ENCODE results near the gene TGDS.
"Not testable (repeated sequence)": the region's sequence is repeated elsewhere in the genome, so short reads cannot be mapped to it uniquely, and the experiment has no call there.

Gene TGDS

DNA sequence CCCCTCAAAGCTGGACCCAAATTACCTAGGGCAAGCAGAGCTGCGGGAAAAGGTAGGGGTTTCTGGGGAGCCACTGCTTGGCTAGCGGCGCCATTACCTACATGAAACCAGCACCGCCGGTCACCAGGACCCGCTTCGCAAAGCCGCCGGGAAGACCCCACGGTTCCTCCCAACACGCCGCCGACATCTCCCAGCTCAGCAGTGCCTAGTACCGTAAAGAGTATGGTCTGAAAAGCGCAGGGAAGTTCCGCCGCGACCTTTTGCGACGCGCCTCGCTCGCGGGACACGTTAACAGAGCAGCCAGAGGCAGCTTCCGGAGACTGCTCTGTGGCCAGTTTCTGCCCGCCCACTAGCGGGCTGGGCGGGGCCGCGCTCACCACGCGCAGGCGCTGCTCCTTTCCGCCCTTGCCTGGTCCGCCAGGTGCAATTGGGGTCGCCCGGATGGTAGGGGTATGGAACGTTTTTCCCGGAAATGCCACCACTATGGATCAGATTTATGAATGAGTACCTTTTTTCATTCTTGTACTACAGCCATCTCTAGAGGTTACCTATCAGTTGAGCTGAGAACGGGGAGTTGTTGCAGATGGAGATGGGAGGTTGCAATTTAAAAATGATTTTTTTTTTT is at the start of gene TGDS:
Gene TGDS, minus strand, starts transcription at position 203 of the 625 bp plus-strand sequence. Its CDS starts 16 bp downstream, at position 187.
- peak; percentile 95 for DNase-seq
- in situ Hi-C loops (cut with MboI; ENCODE audit: low pct_unique_long_range_greater_than_20kb, low sequenced_read_pairs): no loop called here

GRCh38 chr13:94641409-94641941 is 45.5 kb upstream of the TGDS start:
- in situ Hi-C loops (cut with MboI; ENCODE audit: low pct_unique_long_range_greater_than_20kb, low sequenced_read_pairs): no loop called here
- no peak for DNase-seq

- in situ Hi-C loops (cut with MboI; ENCODE audit: low pct_unique_long_range_greater_than_20kb, low sequenced_read_pairs): no loop called here
- no peak for DNase-seq
Observed at GRCh38 chr13:94640721-94641120, 44.8 kb upstream of the TGDS start.

DNA sequence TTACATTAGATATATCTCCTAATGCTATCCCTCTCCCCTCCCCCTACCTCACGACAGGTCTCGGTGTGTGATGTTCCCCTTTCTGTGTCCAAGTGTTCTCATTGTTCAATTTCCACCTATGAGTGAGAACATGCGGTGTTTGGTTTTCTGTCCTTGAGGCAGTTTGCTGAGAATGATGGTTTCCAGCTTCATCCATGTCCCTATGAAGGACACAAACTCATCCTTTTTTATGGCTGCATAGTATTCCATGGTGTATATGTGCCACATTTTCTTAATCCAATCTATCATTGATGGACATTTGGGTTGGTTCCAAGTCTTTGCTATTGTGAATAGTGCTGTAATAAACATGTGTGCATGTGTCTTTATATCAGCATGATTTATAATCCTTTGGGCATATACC is 41.7 kb upstream of the TGDS start:
- in situ Hi-C loops (cut with MboI; ENCODE audit: low pct_unique_long_range_greater_than_20kb, low sequenced_read_pairs): not testable (repeated sequence)

DNA sequence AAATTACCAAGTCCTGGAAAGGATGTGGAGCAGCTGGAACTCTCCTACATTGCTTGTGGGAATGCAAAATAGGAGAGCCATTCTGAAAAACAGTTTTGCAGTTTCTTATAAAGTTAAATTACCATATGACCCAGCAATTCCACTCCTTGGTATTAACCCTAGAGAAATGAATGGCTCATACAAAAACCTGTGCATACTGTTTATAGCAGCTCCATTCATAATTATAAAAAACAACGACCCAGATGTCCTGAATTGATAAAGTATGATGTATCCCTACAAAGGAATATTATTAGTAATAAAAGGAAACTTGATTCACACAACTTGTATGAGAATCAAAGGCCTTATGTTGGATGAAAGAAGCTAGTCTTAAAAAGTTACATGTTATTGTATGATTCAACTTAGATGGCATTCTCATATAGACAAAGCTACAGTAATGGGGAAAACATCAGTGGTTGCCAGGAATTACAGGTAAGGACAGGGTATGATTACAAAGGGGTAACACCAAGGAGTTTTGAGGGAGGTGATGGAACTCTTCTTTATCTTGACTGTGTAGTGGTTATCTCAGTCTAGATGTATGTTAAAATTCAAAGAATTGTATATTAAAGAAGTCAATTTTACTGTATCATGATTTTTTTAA is 41.1 kb upstream of the TGDS start:
- in situ Hi-C loops (cut with MboI; ENCODE audit: low pct_unique_long_range_greater_than_20kb, low sequenced_read_pairs): no loop called here
- DNase-seq: no peak

More for the DNA sequence above, 41.7 kb upstream of the TGDS start:
- DNase-seq: not testable (repeated sequence)

DNA sequence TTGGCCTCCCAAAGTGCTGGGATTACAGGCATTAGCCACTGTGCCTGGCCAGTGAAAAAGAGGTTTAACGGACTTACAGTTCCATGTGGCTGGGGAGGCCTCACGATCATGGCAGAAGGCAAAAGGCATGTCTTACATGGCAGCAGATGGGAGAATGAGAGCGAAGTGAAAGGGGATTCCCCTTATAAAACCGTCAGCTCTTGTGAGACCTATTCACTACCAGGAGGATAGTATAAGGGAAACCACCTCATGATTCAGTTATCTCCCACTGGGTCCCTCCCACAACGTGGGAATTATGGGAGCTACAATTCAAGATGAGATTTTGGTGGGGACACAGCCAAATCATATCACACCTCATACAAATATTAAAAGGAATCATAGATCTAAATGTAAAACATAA is 40.1 kb upstream of the TGDS start:
- DNase-seq; in situ Hi-C loops (cut with MboI; ENCODE audit: low pct_unique_long_range_greater_than_20kb, low sequenced_read_pairs): not testable (repeated sequence)

DNA sequence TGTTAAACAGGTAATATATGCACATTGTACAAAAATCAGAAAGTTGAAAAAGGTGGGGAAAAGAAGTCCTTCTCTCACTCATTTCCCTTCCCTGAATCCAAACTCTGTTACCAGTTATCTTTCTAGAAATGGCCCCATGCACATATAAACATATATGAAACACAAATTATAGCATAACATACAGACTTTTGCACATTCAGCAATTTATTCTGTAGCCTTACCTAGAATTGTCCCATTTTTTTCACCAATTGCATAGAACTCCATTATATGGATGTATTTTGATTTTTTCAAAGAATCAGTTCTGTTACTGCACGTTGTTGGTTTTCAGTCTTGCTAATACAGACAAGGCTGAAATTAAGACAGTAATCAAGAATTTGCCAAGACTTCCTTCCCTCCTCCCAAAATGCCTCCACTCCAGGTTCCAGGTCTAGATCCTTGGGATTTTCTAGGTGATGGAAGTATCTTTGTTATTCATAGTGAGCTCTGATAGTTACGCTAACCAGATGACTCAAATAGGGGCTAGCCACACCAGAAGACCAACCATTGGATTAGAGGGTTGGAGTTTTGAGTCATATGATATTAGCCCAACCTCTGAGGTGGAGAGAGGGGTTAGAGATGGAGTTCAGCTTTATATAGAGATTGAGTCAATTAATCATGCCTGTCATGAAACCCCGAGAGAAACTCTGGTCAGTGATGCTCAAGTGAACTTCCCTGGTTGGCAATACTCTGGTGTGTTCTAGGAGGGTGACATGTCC is 36.5 kb upstream of the TGDS start:
- in situ Hi-C loops (cut with MboI; ENCODE audit: low pct_unique_long_range_greater_than_20kb, low sequenced_read_pairs): no loop called here
- no peak for DNase-seq

- no peak for DNase-seq
- in situ Hi-C loops (cut with MboI; ENCODE audit: low pct_unique_long_range_greater_than_20kb, low sequenced_read_pairs): no loop called here
Observed at GRCh38 chr13:94630858-94631257, 34.9 kb upstream of the TGDS start.

DNA sequence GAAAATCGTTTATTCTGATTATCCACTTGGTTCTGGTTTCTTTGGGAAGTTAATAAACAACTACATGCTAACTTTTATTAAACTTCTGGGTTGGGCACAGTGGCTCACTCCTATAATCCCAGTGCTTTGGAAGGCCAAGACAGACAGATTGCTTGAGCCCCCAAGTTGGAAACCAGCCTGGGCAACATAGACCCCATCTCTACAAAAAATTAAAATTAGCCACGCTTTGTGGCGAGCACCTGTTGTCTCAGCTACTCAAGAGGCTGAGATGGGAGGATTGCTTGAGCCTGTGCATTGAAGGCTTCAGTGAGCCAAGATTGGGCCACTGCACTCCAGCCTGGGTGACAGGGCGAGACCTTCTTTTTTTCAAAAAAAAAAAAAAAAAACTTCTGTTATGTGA is 27.4 kb upstream of the TGDS start:
- no peak for DNase-seq
- in situ Hi-C loops (cut with MboI; ENCODE audit: low pct_unique_long_range_greater_than_20kb, low sequenced_read_pairs): no loop called here

- in situ Hi-C loops (cut with MboI; ENCODE audit: low pct_unique_long_range_greater_than_20kb, low sequenced_read_pairs): no loop called here
- no peak for DNase-seq
Observed at GRCh38 chr13:94622344-94622743, 26.4 kb upstream of the TGDS start.

DNA sequence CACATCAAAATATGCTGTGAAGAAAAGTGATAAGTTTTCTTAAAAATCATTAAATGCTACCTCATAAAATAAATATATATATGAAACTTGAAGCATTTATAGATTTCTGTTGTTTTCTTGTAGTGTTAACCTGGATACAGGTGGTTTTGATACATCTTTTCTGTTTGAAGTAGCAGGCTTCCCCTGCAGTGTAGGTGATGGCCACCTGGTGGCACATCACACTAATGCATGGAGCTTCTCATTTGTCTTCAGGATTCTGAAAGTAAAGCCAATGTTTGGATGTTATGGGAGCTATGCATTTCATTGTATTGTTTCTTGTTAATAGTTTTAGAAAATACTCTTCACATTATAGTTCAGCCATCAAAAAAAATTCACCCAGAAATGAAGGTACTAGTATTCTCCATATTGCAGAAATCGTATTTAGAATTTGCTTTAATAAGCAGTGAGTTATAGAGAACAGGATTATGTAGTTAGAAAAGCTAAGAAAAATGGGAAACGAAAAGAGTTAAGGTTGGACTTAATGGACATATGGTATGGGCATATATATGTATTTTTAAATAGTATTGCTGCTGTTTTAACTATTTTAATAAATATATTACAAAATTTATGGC is 24.4 kb upstream of the TGDS start:
- peak; percentile 48 for DNase-seq
- in situ Hi-C loops (cut with MboI; ENCODE audit: low pct_unique_long_range_greater_than_20kb, low sequenced_read_pairs): no loop called here

DNA sequence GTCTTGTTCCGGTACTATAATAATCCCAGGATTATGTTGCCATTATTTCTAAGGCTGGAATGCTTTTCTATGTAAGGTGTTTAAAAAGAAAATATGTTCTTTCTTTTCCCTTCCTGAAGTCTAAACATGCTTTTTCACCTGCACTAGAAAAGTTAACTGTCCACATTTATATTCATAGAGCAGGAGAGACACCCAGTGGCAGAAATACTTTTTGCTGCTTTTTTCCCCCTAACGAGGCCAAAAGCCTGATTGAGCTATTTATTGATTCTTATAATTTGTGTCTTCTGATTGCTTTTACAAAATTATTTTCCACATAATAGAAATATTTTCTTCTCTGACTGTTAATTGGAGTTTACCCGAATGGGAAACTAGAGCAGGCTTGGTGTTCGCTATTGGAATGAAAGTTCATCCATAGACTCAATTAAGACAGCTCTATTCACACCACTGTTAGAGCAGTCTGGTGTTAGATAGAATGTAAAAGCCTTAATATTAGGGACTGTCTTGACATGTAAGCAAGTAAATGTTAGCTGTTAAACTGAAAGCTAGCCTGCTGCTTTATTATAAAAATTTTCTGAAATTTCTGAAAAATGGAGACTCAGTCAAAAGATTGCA is 21.5 kb upstream of the TGDS start:
- peak; percentile 62 for DNase-seq
- in situ Hi-C loops (cut with MboI; ENCODE audit: low pct_unique_long_range_greater_than_20kb, low sequenced_read_pairs): loop anchor here (10.0 kb wide), 1 partner anchor 183 kb away; no protein-coding TSS in a partner anchor

DNA sequence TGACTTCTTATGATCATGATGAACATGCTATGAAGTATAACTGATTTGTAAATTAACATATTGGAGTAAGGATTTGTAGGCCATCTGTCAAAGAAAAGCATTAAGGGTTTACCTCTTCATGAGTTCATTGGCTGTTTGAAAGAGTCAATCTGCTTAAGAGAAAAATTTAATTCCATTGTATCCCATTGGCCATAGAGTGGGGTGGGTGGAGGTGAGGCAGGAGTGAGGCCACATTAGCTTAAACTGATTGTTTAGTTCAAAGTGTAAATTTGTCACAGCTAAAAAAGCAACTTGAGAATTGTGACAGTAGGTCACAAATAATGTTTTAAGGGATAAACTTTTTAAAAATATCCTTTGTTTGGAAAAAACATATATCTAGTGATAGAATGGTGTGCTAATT is 17.1 kb upstream of the TGDS start:
- DNase-seq: no peak
- in situ Hi-C loops (cut with MboI; ENCODE audit: low pct_unique_long_range_greater_than_20kb, low sequenced_read_pairs): loop anchor here (10.0 kb wide), 1 partner anchor 178 kb away; no protein-coding TSS in a partner anchor

DNA sequence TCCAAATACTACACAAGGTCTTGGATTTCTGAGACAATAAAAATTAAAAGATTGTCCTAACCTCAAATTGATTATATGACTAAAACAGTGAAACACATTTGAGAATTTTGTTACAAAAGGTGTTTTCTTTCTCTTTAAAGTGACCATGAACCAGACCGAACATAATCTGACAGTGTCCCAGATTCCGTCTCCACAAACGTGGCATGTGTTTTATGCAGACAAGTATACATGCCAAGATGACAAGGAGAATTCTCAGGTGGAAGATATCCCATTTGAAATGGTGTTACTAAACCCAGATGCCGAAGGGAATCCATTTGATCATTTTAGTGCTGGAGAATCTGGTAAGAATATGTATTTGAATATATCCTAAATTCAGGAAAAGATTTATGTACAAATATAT is 16.1 kb upstream of the TGDS start:
- in situ Hi-C loops (cut with MboI; ENCODE audit: low pct_unique_long_range_greater_than_20kb, low sequenced_read_pairs): loop anchor here (10.0 kb wide), 1 partner anchor 177 kb away; no protein-coding TSS in a partner anchor

DNA sequence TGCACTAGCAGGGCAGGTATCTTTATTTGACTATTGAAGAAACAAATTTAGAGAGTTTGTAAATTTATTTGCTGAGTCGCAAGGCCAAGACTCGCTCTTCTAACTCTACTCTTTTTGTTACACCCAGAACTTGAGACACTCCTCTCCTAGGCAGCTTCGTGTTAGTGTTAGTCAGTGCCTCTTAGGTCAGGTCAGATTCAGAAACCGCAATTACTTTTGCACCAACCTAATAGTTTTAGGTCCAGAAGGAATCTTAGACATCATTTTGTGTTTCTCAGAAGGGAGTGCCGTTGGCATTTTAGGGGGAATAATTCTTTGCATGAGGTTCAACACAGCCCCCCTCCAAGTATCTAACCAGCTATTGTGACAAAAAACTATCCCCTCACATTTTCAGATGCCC is 14.5 kb upstream of the TGDS start:
- in situ Hi-C loops (cut with MboI; ENCODE audit: low pct_unique_long_range_greater_than_20kb, low sequenced_read_pairs): loop anchor here (10.0 kb wide), 1 partner anchor 176 kb away; no protein-coding TSS in a partner anchor
- no peak for DNase-seq

More for the DNA sequence above, 16.1 kb upstream of the TGDS start:
- DNase-seq: no peak

DNA sequence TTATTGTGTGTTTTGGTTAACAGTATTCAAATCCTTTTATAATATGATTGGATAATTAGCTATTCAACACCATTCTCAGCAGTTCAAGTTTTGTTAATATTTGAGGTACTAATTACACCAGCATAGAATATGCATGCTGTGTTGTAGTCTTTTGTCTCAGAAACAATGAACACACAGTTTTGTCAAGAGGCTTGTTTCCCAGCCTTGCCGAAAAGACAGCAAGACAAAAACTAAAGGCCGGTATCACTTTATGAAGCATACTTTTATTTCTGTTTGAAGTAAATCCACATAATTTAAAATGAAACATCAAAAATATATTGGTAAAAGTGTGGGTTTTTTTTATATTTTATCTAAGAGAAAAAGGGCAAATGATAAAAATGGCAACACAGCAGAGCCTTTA is 13.2 kb upstream of the TGDS start:
- DNase-seq: no peak
- in situ Hi-C loops (cut with MboI; ENCODE audit: low pct_unique_long_range_greater_than_20kb, low sequenced_read_pairs): no loop called here

- DNase-seq: no peak
- in situ Hi-C loops (cut with MboI; ENCODE audit: low pct_unique_long_range_greater_than_20kb, low sequenced_read_pairs): no loop called here
Observed at GRCh38 chr13:94608586-94608985, 12.6 kb upstream of the TGDS start.

GRCh38 chr13:94607939-94608338 is 12.0 kb upstream of the TGDS start:
- no peak for DNase-seq
- in situ Hi-C loops (cut with MboI; ENCODE audit: low pct_unique_long_range_greater_than_20kb, low sequenced_read_pairs): no loop called here

GRCh38 chr13:94607056-94607455 is 11.1 kb upstream of the TGDS start:
- no peak for DNase-seq
- in situ Hi-C loops (cut with MboI; ENCODE audit: low pct_unique_long_range_greater_than_20kb, low sequenced_read_pairs): no loop called here

Measured in KBM-7 (cell line).